Hepatic stellate cell (primary cell): ENCODE measurements around the gene SDF2L1.

Experiments
- DNase-seq: peaks from one replicate; pipeline ENCODE4 v3.0.0; 2011; ENCODE audit warnings: low spot score

Gene SDF2L1

GRCh38 chr22:21622011-21622918, 19.8 kb upstream of the SDF2L1 start:
- DNase-seq, result no peak

GRCh38 chr22:21622919-21623647, 19.0 kb upstream of the SDF2L1 start:
- no peak for DNase-seq

DNA sequence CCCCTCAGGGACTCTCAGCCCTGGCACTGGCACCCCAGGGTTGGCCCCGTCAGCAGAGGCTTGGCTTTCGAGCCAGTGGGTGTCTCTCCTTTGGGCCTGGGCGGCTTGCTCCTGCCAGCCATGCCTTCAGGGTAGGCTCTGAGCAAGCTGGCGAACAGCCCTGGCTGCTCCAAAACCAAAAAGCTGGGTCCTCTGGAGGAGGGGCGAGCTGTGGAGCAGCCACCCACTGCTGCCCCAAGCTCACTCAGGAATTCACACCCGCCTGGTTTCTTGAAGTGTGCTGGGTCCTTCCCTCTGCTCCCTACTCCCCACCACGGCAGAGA, 18.5 kb upstream of the SDF2L1 start:
- no peak for DNase-seq

DNA sequence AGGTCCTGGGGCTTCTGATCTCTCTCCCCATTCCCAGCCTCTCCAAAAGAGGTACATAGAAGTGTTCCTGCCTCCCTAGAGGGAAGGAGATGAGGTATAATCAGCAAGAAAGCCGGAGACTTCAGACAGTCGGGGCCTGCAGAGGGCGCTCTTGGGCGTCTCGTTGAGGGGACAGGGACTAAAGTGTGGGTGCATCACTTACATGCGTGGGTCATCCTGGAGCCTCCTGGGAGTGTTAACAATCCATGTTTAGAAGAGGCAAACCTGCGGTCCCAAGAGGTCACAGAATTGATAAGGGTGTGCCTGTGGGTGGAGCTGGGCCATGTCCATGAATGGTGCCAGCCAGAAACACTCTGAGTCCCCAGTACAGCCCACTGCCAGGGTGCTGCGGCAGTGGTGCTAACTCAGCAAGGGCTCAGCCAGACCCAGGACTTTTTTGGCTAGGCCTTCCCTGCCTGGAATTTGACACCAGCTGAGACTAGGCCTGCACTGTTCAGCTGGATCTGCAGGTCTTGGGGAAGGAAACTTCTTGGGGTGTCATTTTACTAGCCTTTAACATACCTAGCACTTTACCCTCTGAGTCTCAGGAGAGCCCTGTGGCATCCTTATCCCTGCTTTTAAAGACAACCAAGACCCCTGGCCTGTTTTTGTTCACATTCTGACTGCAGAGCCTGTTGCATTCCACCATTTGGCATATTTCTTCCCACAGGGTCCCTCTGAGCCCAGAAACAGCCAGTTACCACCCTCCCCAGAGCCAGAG, 17.8 kb upstream of the SDF2L1 start:
- DNase-seq, result no peak

GRCh38 chr22:21624880-21625791, 17.0 kb upstream of the SDF2L1 start:
- DNase-seq, result no peak

GRCh38 chr22:21626073-21626734, 15.9 kb upstream of the SDF2L1 start:
- DNase-seq, result no peak

DNA sequence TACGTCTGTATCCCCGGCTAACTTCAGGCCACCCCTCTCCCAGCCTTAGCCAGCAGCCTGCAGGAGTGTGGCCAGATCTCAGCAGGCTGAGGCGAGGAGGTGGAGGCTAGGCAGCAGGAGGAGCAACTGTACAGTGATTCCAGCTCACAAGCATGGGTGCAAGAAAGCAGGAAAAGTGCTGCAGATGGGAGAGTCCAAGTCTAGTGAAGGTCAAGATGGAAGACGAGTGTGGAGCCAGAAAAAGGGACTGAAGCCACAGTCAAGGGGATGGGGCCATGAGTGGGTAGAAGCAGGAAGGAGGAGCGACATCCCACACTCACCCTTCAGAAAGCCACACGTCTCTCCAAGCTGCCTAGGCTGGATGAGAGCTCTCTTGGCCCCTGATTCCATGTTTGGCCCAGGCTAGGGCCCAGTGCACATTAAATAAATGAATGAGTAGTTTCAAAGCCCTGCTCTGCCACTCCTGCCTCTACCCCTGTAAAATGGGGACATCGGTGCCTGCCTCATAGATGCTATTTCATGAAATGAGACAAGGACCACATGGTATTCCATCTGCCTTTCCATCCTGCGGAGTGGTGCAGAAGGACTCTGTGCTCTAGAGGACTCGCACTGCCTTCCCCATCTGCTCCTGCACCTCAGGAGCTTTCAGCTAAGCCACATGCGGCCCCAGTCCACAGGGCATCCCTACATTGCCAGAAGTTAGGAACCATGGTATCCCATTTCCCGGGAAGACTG, 15.2 kb upstream of the SDF2L1 start:
- no peak for DNase-seq

DNA sequence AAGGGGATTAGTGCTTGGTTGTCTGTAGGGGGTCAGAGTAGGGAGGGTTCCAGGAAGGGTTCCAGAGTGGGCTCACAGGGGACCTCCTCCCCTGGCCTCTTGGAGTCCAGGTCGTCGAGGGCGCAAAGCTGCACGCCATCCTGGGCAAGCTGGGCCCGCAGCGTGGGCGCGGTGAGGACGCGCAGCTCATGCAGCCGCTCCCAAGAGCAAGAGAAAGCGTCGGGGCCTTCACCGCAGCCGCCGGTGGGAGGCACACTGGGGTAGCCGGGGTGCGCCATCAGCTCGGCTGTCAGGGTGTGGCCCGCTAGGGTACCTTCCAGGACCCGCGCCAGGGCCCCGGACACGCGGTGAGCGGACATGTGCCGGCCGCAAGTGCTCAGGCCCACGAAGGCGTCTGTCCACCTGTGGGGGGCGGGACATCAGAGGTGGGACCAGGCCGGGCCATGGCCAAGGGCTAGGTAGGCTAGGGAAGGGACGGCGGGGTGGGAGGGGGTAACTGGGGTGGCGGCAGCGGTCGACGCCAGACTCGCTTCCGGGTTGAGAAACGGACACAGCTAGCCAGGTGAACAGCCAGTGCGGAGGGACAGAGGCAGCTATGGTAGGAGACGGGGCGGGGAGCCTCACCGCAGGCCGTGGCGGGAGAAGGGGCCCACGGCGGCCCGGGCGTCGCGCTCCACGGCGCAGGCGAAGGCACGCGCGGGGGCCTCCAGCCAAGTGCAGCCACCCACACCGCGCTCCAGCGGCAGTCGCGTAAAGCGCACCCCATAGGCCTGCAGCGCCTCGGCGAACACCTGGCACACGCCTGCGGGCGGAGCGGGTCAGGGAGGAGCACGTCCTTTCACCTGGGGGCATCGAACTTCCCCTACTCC, 13.5 kb upstream of the SDF2L1 start:
- DNase-seq, result no peak

- peak; percentile 88 for DNase-seq
Observed at GRCh38 chr22:21629255-21630149, 12.6 kb upstream of the SDF2L1 start, which contains the start of gene YDJC. Gene YDJC, minus strand, starts transcription at chr22:21630022. Its CDS starts 8 bp downstream, at chr22:21630014.

GRCh38 chr22:21631025-21631424, 11.1 kb upstream of the SDF2L1 start:
- no peak for DNase-seq

DNA sequence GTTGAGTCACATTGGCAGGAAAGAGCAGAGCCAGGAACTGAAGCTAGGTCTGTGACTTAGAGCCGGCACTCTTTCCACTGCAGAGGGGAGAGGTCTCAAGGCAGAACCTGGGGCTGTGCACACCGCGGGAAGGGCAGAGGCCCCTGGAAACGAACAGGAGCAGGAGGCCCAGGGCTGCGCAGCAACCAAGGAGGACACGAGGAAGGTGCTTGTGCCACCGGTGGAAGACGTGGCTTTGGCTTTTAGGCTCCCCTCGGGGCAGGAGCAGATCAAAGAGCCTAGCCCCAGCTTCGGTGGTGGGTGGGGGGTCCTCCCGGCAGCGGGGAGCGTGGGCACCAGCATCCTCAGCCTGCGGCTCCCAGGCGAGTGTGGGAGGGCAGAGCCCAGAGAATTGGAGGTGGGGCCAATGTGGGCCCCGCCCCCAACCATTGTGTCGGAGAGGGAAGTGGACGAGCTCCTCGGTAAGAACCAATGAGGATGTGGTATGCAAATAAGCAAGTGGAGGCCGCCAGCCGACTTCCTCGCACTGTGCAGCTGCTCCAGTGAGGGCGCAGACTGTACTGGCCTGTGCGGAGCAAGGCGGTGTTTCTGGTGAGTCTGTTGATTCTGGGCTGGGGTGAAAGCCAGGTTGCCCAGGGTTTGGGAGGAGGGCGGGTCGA, 9.7 kb upstream of the SDF2L1 start, which contains the start of gene CCDC116:
CCDC116 (plus strand) TSS at position 524 of the 659 bp plus-strand sequence. CDS start 422 bp downstream, outside the sequence.
- DNase-seq, result no peak

DNA sequence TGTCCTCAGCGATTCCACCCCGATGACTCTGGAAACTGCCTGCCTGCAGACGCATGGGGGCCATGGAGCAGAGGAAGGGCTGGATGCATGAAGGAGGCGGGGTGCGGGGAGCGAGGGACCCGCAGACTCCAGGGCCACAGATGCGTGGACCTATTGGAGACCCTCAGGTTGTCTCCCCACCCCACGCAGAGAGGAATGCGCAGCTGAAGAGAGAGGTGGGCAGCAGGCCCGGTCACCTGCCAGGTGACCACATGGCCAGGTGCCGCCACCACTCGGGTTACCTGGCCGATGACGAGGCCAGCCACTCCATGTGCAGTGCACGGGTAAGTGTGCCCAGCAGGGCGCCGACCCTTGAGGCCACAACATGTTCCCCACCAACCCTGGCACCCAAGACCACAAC, 9.2 kb upstream of the SDF2L1 start:
- DNase-seq, result no peak

DNA sequence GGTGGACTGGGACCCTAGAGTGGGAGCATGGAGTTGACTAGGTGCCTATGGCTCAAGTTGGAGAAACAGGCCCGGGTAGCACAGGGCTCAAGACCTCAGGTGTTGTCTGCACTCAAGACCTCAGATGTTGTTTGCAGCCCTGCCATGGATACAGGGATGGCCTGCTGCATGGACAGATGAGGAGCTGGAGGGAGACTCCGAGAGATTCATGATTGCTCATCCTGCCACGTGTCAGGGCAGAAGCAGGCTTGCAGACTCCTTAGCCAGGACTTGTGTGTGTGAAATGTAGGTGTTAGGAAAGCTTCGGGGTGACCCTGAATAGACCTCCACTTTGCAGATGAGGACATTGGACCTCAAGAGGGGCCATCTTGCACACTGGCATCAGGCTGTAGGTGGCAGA, 8.6 kb upstream of the SDF2L1 start:
- no peak for DNase-seq

DNA sequence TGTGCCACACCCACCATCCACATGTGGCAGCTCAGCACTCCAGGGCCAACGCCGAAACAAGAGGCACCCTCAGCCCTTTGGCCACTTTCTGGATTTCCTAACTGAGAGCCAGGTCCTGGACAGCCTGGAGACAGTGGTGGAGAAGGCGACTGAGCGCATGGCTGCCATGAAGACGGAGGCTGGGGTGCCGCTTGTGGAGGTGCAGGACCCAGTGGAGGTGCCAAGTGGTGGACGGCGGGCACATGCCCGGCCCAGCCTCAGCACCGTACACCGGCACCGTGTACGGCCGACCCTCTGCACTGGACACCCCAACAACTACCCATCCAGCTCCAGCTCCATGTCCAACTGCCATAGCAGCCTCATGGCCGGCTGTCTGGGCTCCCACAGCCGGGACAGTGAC, 8.0 kb upstream of the SDF2L1 start:
- DNase-seq, result no peak

- DNase-seq, result no peak
Observed at GRCh38 chr22:21634844-21635243, 7.3 kb upstream of the SDF2L1 start.

- no peak for DNase-seq
Observed at GRCh38 chr22:21635771-21636510, 6.2 kb upstream of the SDF2L1 start.
